SK-N-SH (cell line): ENCODE data around the gene REV1. TPM values are rescaled to one million over a fixed set of nuclear protein-coding genes. Genes with fewer than 3 reads are reported as not detected.
A peak's percentile ranks its signal among the peaks of the same experiment; 100 is the strongest.

Source experiments
- CTCF ChIA-PET: fragments of 300-600, 350-600 bp; formaldehyde crosslinking; extraction: SDS; loops from one replicate; lab custom pipeline; 2021; lab: Yijun Ruan, JAX
- POLR2A ChIA-PET: fragments of 350-600 bp; sonication (Branson Sonifier 250); formaldehyde crosslinking; extraction: SDS; loops from one replicate; lab custom pipeline; 2020; ENCODE audit warnings: antibody characterized with exemption, inconsistent platforms; lab: Yijun Ruan, JAX
- DNase-seq: peaks from one replicate; pipeline ENCODE4 v3.0.0; 2012
- H2AFZ ChIP-seq: fragments of 200-600 bp; sonication (generic); 2 replicates; pipeline ENCODE4 v1.8.1; 2016; ENCODE audit warnings: antibody characterized with exemption, mild to moderate bottlenecking, low read depth
- H3F3A ChIP-seq: fragments of 200-600 bp; sonication (generic); replicated peaks from 2 replicates; pipeline ENCODE3; 2016; ENCODE audit warnings: antibody characterized with exemption, mild to moderate bottlenecking; ENCODE audit not compliant: insufficient read depth
- H3K27ac ChIP-seq, 2 experiments: fragments of 200-500 bp in 1 of 2; fragments of 200-600 bp in 1 of 2; sonication (Bioruptor generic) in 1 of 2; sonication (generic), shearing (Covaris generic) in 1 of 2; 2 replicates each; pipeline versions ENCODE4 v1.5.1 to v1.6.1; 2014 to 2016; ENCODE audit warnings: low read depth in 2 of 2, inconsistent platforms in 1 of 2, low read length in 1 of 2, mild to moderate bottlenecking in 1 of 2, mixed read lengths in 1 of 2
- H3K27me3 ChIP-seq: fragments of 200-600 bp; sonication (generic), shearing (Covaris generic); 2 replicates; pipeline ENCODE4 v1.6.1; 2016; ENCODE audit warnings: mixed run types; ENCODE audit not compliant: insufficient read depth
- H3K36me3 ChIP-seq, 2 experiments: fragments of 200-500 bp in 1 of 2; fragments of 200-600 bp in 1 of 2; sonication (Bioruptor generic) in 1 of 2; sonication (generic) in 1 of 2; replicated peaks in 1 of 2; 2 replicates each; pipeline versions ENCODE3 to v1.5.1; 2014 to 2016; ENCODE audit warnings: low read length in 1 of 2, mild to moderate bottlenecking in 1 of 2; ENCODE audit not compliant: insufficient read depth in 2 of 2, control insufficient read depth in 1 of 2
- H3K4me1 ChIP-seq, 2 experiments: fragments of 200-500 bp in 1 of 2; fragments of 200-600 bp in 1 of 2; sonication (Bioruptor generic) in 1 of 2; sonication (generic), shearing (Covaris generic) in 1 of 2; 2 replicates each; pipeline versions ENCODE4 v1.5.1 to v1.6.1; 2014 to 2016; ENCODE audit warnings: low read depth in 1 of 2, low read length in 1 of 2, mixed run types in 1 of 2; ENCODE audit not compliant: insufficient read depth in 2 of 2, control insufficient read depth in 1 of 2
- H3K4me2 ChIP-seq: fragments of 200-600 bp; sonication (generic), shearing (Covaris generic); 2 replicates; pipeline ENCODE4 v1.6.1; 2017; ENCODE audit warnings: mixed run types
- H3K4me3 ChIP-seq, 2 experiments: fragments of 200-500 bp in 1 of 2; fragments of 200-600 bp in 1 of 2; sonication (Bioruptor generic) in 1 of 2; sonication (generic), shearing (Covaris generic) in 1 of 2; 2 replicates each; pipeline versions ENCODE4 v1.5.1 to v1.8.1; 2014 to 2016; ENCODE audit warnings: low read depth in 2 of 2, inconsistent platforms in 1 of 2, low read length in 1 of 2, mild to moderate bottlenecking in 1 of 2, mixed read lengths in 1 of 2, moderate library complexity in 1 of 2
- H3K79me2 ChIP-seq: fragments of 200-600 bp; sonication (generic); 2 replicates; pipeline ENCODE4 v1.8.1; 2017; ENCODE audit warnings: mild to moderate bottlenecking; ENCODE audit not compliant: insufficient read depth
- H3K9ac ChIP-seq: fragments of 200-600 bp; sonication (generic); 2 replicates; pipeline ENCODE4 v1.6.1; 2017; ENCODE audit warnings: mixed run types
- H3K9me2 ChIP-seq: fragments of 200-600 bp; sonication (generic); 2 replicates; pipeline ENCODE4 v1.6.1; 2017; ENCODE audit warnings: mixed run types
- H3K9me3 ChIP-seq: fragments of 200-600 bp; sonication (generic); 2 replicates; pipeline ENCODE4 v1.6.1; 2017; ENCODE audit warnings: mixed run types, mild to moderate bottlenecking, moderate library complexity
- H4K20me1 ChIP-seq: fragments of 200-600 bp; sonication (generic); 2 replicates; pipeline ENCODE4 v1.6.1; 2017; ENCODE audit warnings: mild to moderate bottlenecking, mixed run types; ENCODE audit not compliant: insufficient read depth
- CHD2 ChIP-seq: fragments of 150-350 bp; IDR thresholded peaks from 2 replicates; pipeline ENCODE4 v1.6.1; 2018; ENCODE audit warnings: low read length; ENCODE audit not compliant: partially characterized antibody
- EZH2phosphoT487 ChIP-seq: fragments of 200-600 bp; sonication (generic); IDR thresholded peaks from 2 replicates; pipeline ENCODE4 v1.6.1; 2017; ENCODE audit warnings: low read depth, mixed run types, mild to moderate bottlenecking, antibody characterized with exemption, moderate library complexity, borderline replicate concordance
- FOSL2 ChIP-seq: IDR thresholded peaks from 2 replicates; pipeline ENCODE4 v1.4.0; 2012; ENCODE audit warnings: low read depth, mild to moderate bottlenecking, moderate library complexity, borderline replicate concordance
- FOXM1 ChIP-seq: IDR thresholded peaks from 2 replicates; pipeline ENCODE4 v1.4.0; 2012; ENCODE audit warnings: low read depth, mild to moderate bottlenecking
- IRF3 ChIP-seq: fragments of 150-350 bp; IDR thresholded peaks from 2 replicates; pipeline ENCODE4 v1.6.1; 2016; ENCODE audit warnings: mild to moderate bottlenecking, low read depth, low read length
- JUND ChIP-seq: IDR thresholded peaks from 2 replicates; pipeline ENCODE4 v1.4.0; 2012
- MAX ChIP-seq: IDR thresholded peaks from 2 replicates; pipeline ENCODE4 v1.4.0; 2012; ENCODE audit warnings: low read depth
- MEF2A ChIP-seq: IDR thresholded peaks from 2 replicates; pipeline ENCODE4 v1.4.0; 2012; ENCODE audit warnings: low read depth, borderline replicate concordance
- NFIC ChIP-seq: IDR thresholded peaks from 2 replicates; pipeline ENCODE4 v1.4.0; 2012; ENCODE audit warnings: borderline replicate concordance
- RAD21 ChIP-seq: IDR thresholded peaks from 2 replicates; pipeline ENCODE4 v1.6.1; 2012; ENCODE audit warnings: mild to moderate bottlenecking, low read length
- RCOR1 ChIP-seq: fragments of 150-350 bp; IDR thresholded peaks from 2 replicates; pipeline ENCODE4 v1.6.1; 2017; ENCODE audit warnings: antibody characterized with exemption, low read length
- RXRA ChIP-seq: IDR thresholded peaks from 2 replicates; pipeline ENCODE4 v1.4.0; 2012; ENCODE audit warnings: low read depth, mild to moderate bottlenecking, borderline replicate concordance
- SIN3A ChIP-seq: IDR thresholded peaks from 2 replicates; pipeline ENCODE4 v1.6.1; 2012; ENCODE audit warnings: low read depth, mild to moderate bottlenecking, low read length, moderate library complexity, borderline replicate concordance
- TCF12 ChIP-seq: IDR thresholded peaks from 2 replicates; pipeline ENCODE4 v1.4.0; 2012
- TEAD4 ChIP-seq: IDR thresholded peaks from 2 replicates; pipeline ENCODE4 v1.4.0; 2012; ENCODE audit warnings: mild to moderate bottlenecking, borderline replicate concordance; ENCODE audit not compliant: insufficient read depth
- USF1 ChIP-seq: IDR thresholded peaks from 2 replicates; pipeline ENCODE4 v1.4.0; 2012; ENCODE audit warnings: low read depth, borderline replicate concordance
- USF2 ChIP-seq: fragments of 150-350 bp; IDR thresholded peaks from 2 replicates; pipeline ENCODE4 v1.6.1; 2017; ENCODE audit warnings: antibody characterized with exemption, low read length, low read depth, borderline replicate concordance
- YY1 ChIP-seq: IDR thresholded peaks from 2 replicates; pipeline ENCODE4 v1.4.0; 2012; ENCODE audit warnings: low read depth, mild to moderate bottlenecking
- ZBTB33 ChIP-seq: IDR thresholded peaks from 2 replicates; pipeline ENCODE4 v1.4.0; 2012; ENCODE audit warnings: low read depth, borderline replicate concordance
- WGBS: methylation state at CpG from one replicate; pipeline ENCODE4 v1.1.6; 2017; ENCODE audit warnings: low lambda C conversion rate; 5-methylcytosine and 5-hydroxymethylcytosine counted together
- polyA plus RNA-seq, 3 experiments: library from polyadenylated mRNA; depleted of rRNA; stranded (reverse); fragments of >200 nt; gene quantifications; 2 replicates each; pipeline ENCODE4 v1.2.3, GENCODE V29; 2012

REV1 gene
- polyA plus RNA-seq, 1 of the 3 experiments (the other 2 are of a cell fraction), result 15.9 TPM

- H3K27ac ChIP-seq, result peak overlapping the region in 1 of 2 experiments; percentile 8; a peak in 1 of 4 replicates
- H4K20me1 ChIP-seq, result no peaks in the 10 kb centered on the region
- H3F3A ChIP-seq, result peaks cover 5% of the 10 kb centered on the region
- WGBS, result 14% methylated on average over 1 of the region's 1 CpG
- H3K9me3 ChIP-seq, result no peaks in the 10 kb centered on the region
- H3K4me3 ChIP-seq, result no peak overlapping the region
- TF ChIP-seq MAX (no peak), USF2 (no peak), FOSL2 (no peak), NFIC (no peak), MEF2A (no peak), RAD21 (no peak), EZH2phosphoT487 (no peak), FOXM1 (no peak), SIN3A (no peak), TEAD4 (no peak), CHD2 (no peak), TCF12 (no peak), ZBTB33 (no peak), IRF3 (no peak), USF1 (no peak), RCOR1 (no peak), RXRA (no peak), YY1 (no peak), JUND (no peak)
- peaks cover 70 to 77% of the 10 kb centered on the region in 2 experiments for H3K36me3 ChIP-seq
- H3K9ac ChIP-seq, result no peak overlapping the region
- POLR2A ChIA-PET, result no interaction called here
- CTCF ChIA-PET, result interaction anchor here (0.8 to 1.3 kb wide), 3 partner anchors 12 to 83 kb away, joined by 3 to 5 read pairs (median 4); partner anchors contain the start of gene EIF5B
- H3K4me2 ChIP-seq, result peak overlapping the region; percentile 44; the same call in 1 of the 2 replicates
- no peaks in the 10 kb centered on the region for H3K27me3 ChIP-seq
- H3K79me2 ChIP-seq, result peaks cover 17% of the 10 kb centered on the region; the same call in 1 of the 2 replicates
- no peak for DNase-seq
- no peaks in the 10 kb centered on the region for H3K9me2 ChIP-seq
- no peak overlapping the region for H2AFZ ChIP-seq
- H3K4me1 ChIP-seq, result peaks cover 0 to 14% of the 10 kb centered on the region in 2 experiments; a peak in 1 of 4 replicates
Measured at GRCh38 chr2:99420031-99420430, 69.8 kb downstream of the REV1 start.
